GM03348 (cell line): ENCODE data around the gene CTSA.

Experiments used
- DNase-seq: peaks from one replicate; pipeline ENCODE4 v3.0.0; 2012; ENCODE audit warnings: low spot score

CTSA gene

GRCh38 chr20:45938727-45939438 is 47.7 kb downstream of the CTSA start:
- DNase-seq = no peak

- no peak for DNase-seq
Observed at GRCh38 chr20:45940053-45940452, 48.9 kb downstream of the CTSA start.

GRCh38 chr20:45940469-45940868 is 49.3 kb downstream of the CTSA start:
- no peak for DNase-seq

- no peak for DNase-seq
Observed at GRCh38 chr20:45943613-45944012, 52.5 kb downstream of the CTSA start.

GRCh38 chr20:45944151-45944964 is 53.2 kb downstream of the CTSA start:
- no peak for DNase-seq

GRCh38 chr20:45944965-45945677 is 54.0 kb downstream of the CTSA start:
- no peak for DNase-seq

- no peak for DNase-seq
Observed at GRCh38 chr20:45945678-45946148, 54.6 kb downstream of the CTSA start.

- DNase-seq = peak; percentile 61
Observed at GRCh38 chr20:45946149-45946970, 55.2 kb downstream of the CTSA start.

GRCh38 chr20:45947110-45947866 is 56.2 kb downstream of the CTSA start:
- no peak for DNase-seq

- no peak for DNase-seq
Observed at GRCh38 chr20:45948261-45948733, 57.2 kb downstream of the CTSA start.
